IMR-90 (cell line): Measurements from ENCODE around the gene KDM8. TPM values are rescaled to one million over a fixed set of nuclear protein-coding genes. Genes with fewer than 3 reads are reported as not detected.

ENCODE experiments used
- ATAC-seq: fragments of 200-7000 bp; cut with Tn5 transposase; 2 replicates; pipeline ENCODE4 v1.9.1; 2020; ENCODE audit warnings: low read depth, mild to moderate bottlenecking, moderate library complexity
- BruUV-seq: library from RNA; stranded (reverse); fragments of 400-500 nt; replicated peaks from 2 replicates; lab custom pipeline; 2021; lab: Mats Ljungman, UMichigan
- CTCF ChIA-PET: fragments of 300-600 bp; formaldehyde crosslinking; extraction: SDS; loops from one replicate; lab custom pipeline; 2021; ENCODE audit warnings: antibody characterized with exemption; lab: Yijun Ruan, JAX
- POLR2A ChIA-PET: fragments of 300-600 bp; sonication (Branson Sonifier 250); formaldehyde crosslinking; loops from one replicate; lab custom pipeline; 2022; ENCODE audit warnings: antibody characterized with exemption; ENCODE audit not compliant: unreplicated experiment; lab: Charles Lee
- DNase-seq: peaks from one replicate; pipeline ENCODE4 v3.0.0; 2013
- H2AFZ ChIP-seq: replicated peaks from 2 replicates; pipeline ENCODE3; 2013; ENCODE audit warnings: low read length, mild to moderate bottlenecking; ENCODE audit not compliant: poor library complexity
- H2AK5ac ChIP-seq: 2 replicates; pipeline ENCODE4 v1.6.1; 2013; ENCODE audit warnings: low read depth, low read length, inconsistent platforms
- H2AK9ac ChIP-seq: replicated peaks from 2 replicates; pipeline ENCODE3; 2013; ENCODE audit warnings: mild to moderate bottlenecking, low read depth, low read length, moderate library complexity; ENCODE audit not compliant: poor library complexity
- H2BK120ac ChIP-seq: 2 replicates; pipeline ENCODE4 v1.6.1; 2013; ENCODE audit warnings: low read depth, low read length, inconsistent platforms
- H2BK15ac ChIP-seq: 3 replicates; pipeline ENCODE4 v1.6.1; 2013; ENCODE audit warnings: low read depth, low read length, inconsistent platforms
- H2BK20ac ChIP-seq: 2 replicates; pipeline ENCODE4 v1.6.1; 2013; ENCODE audit warnings: low read depth, mild to moderate bottlenecking, inconsistent platforms, low read length, moderate library complexity
- H2BK5ac ChIP-seq: 2 replicates; pipeline ENCODE4 v1.6.1; 2013; ENCODE audit warnings: mild to moderate bottlenecking, low read depth, low read length, inconsistent platforms; ENCODE audit not compliant: poor library complexity, severe bottlenecking
- H3K14ac ChIP-seq: replicated peaks from 2 replicates; pipeline ENCODE4 v1.6.1; 2013; ENCODE audit warnings: low read depth, low read length, inconsistent platforms
- H3K18ac ChIP-seq: 2 replicates; pipeline ENCODE4 v1.6.1; 2013; ENCODE audit warnings: low read depth, low read length, control low read depth
- H3K23ac ChIP-seq: 2 replicates; pipeline ENCODE4 v1.6.1; 2013; ENCODE audit warnings: low read depth, low read length, inconsistent platforms
- H3K27ac ChIP-seq: 2 replicates; pipeline ENCODE4 v1.5.1; 2013; ENCODE audit warnings: mild to moderate bottlenecking, control low read depth, low read length; ENCODE audit not compliant: insufficient read depth
- H3K27me3 ChIP-seq: 2 replicates; pipeline ENCODE4 v1.6.1; 2013; ENCODE audit warnings: low read length; ENCODE audit not compliant: control insufficient read depth, insufficient read depth
- H3K36me3 ChIP-seq: 2 replicates; pipeline ENCODE4 v1.6.1; 2013; ENCODE audit warnings: low read length, mixed read lengths; ENCODE audit not compliant: control insufficient read depth, insufficient read depth
- H3K4ac ChIP-seq: 2 replicates; pipeline ENCODE4 v1.6.1; 2013; ENCODE audit warnings: low read depth, low read length, inconsistent platforms
- H3K4me1 ChIP-seq: 2 replicates; pipeline ENCODE4 v1.6.1; 2013; ENCODE audit warnings: low read length, mixed read lengths; ENCODE audit not compliant: control insufficient read depth, insufficient read depth
- H3K4me2 ChIP-seq: 2 replicates; pipeline ENCODE4 v1.6.1; 2013; ENCODE audit warnings: low read depth, mild to moderate bottlenecking, control low read depth, low read length, moderate library complexity
- H3K4me3 ChIP-seq: 2 replicates; pipeline ENCODE4 v1.5.1; 2013; ENCODE audit warnings: low read depth, mild to moderate bottlenecking, control low read depth, low read length, moderate library complexity; ENCODE audit not compliant: insufficient read depth
- H3K56ac ChIP-seq: 2 replicates; pipeline ENCODE4 v1.6.1; 2013; ENCODE audit warnings: low read length, inconsistent platforms; ENCODE audit not compliant: insufficient read depth; ENCODE audit errors: extremely low read depth
- H3K79me1 ChIP-seq, 2 experiments: 2 replicates each; pipeline ENCODE4 v1.6.1; 2013; ENCODE audit warnings: low read length in 2 of 2, inconsistent platforms in 1 of 2, low read depth in 1 of 2
- H3K9ac ChIP-seq: 2 replicates; pipeline ENCODE4 v1.6.1; 2013; ENCODE audit warnings: low read depth, low read length, control low read depth
- H3K9me1 ChIP-seq: 2 replicates; pipeline ENCODE4 v1.6.1; 2013; ENCODE audit warnings: low read length, inconsistent platforms; ENCODE audit not compliant: insufficient read depth
- H3K9me3 ChIP-seq: 2 replicates; pipeline ENCODE4 v1.6.1; 2013; ENCODE audit warnings: low read length; ENCODE audit not compliant: control insufficient read depth, insufficient read depth
- H4K20me1 ChIP-seq: 2 replicates; pipeline ENCODE4 v1.6.1; 2013; ENCODE audit warnings: low read length, inconsistent platforms; ENCODE audit not compliant: insufficient read depth
- H4K5ac ChIP-seq: 2 replicates; pipeline ENCODE4 v1.6.1; 2013; ENCODE audit warnings: mild to moderate bottlenecking, low read depth, low read length, control low read depth
- H4K8ac ChIP-seq, 2 experiments: 2 replicates each; pipeline ENCODE4 v1.6.1; 2013; ENCODE audit warnings: low read depth in 2 of 2, low read length in 2 of 2, control low read depth in 1 of 2, inconsistent platforms in 1 of 2
- H4K91ac ChIP-seq: 2 replicates; pipeline ENCODE4 v1.6.1; 2013; ENCODE audit warnings: low read depth, low read length, inconsistent platforms; ENCODE audit not compliant: insufficient read depth
- CEBPB ChIP-seq: IDR thresholded peaks from 2 replicates; pipeline ENCODE4 v1.6.1; 2012; ENCODE audit warnings: low read depth, low read length, improper control_type of control experiment
- CHD1 ChIP-seq: IDR thresholded peaks from 2 replicates; pipeline ENCODE4 v1.6.1; 2012; ENCODE audit warnings: low read depth, low read length, improper control_type of control experiment
- CTCF ChIP-seq: conservative IDR thresholded peaks from 2 replicates; pipeline ENCODE4 v1.5.1; 2012; ENCODE audit warnings: mild to moderate bottlenecking, low read depth, low read length, improper control_type of control experiment
- ELK1 ChIP-seq: fragments of 150-350 bp; IDR thresholded peaks from 2 replicates; pipeline ENCODE4 v1.6.1; 2016; ENCODE audit warnings: low read depth, mild to moderate bottlenecking, low read length, moderate library complexity, borderline replicate concordance
- FOS ChIP-seq: fragments of 150-350 bp; IDR thresholded peaks from 2 replicates; pipeline ENCODE4 v1.6.1; 2016; ENCODE audit warnings: low read depth, low read length
- MAFK ChIP-seq: IDR thresholded peaks from 2 replicates; pipeline ENCODE4 v1.6.1; 2012; ENCODE audit warnings: low read depth, low read length, improper control_type of control experiment
- MAZ ChIP-seq: IDR thresholded peaks from 2 replicates; pipeline ENCODE4 v1.6.1; 2012; ENCODE audit warnings: low read depth, mild to moderate bottlenecking, low read length, improper control_type of control experiment, moderate library complexity, borderline replicate concordance
- MXI1 ChIP-seq: IDR thresholded peaks from 2 replicates; pipeline ENCODE4 v1.6.1; 2012; ENCODE audit warnings: low read depth, mild to moderate bottlenecking, low read length, moderate library complexity, borderline replicate concordance
- POLR2A ChIP-seq: IDR thresholded peaks from 2 replicates; pipeline ENCODE4 v1.6.1; 2012; ENCODE audit warnings: mild to moderate bottlenecking, low read depth, low read length
- RAD21 ChIP-seq: IDR thresholded peaks from 2 replicates; pipeline ENCODE4 v1.6.1; 2012; ENCODE audit warnings: low read length, improper control_type of control experiment
- RCOR1 ChIP-seq: IDR thresholded peaks from 2 replicates; pipeline ENCODE4 v1.6.1; 2012; ENCODE audit warnings: mild to moderate bottlenecking, low read length, improper control_type of control experiment; ENCODE audit not compliant: insufficient replicate concordance
- RFX5 ChIP-seq: IDR thresholded peaks from 2 replicates; pipeline ENCODE4 v1.8.0; 2012; ENCODE audit warnings: low read depth, mild to moderate bottlenecking, low read length, moderate library complexity
- USF2 ChIP-seq: fragments of 150-350 bp; IDR thresholded peaks from 2 replicates; pipeline ENCODE4 v1.6.1; 2017; ENCODE audit warnings: mild to moderate bottlenecking, antibody characterized with exemption, low read length, low read depth
- WGBS, 2 experiments: methylation state at CpG; one replicate each; pipeline versions ENCODE4 v1.1.5 to v1.1.7; 2013; ENCODE audit warnings: missing lambda C conversion rate in 2 of 2; ENCODE audit not compliant: insufficient read length in 1 of 2; ENCODE audit errors: extremely low coverage in 2 of 2; 5-methylcytosine and 5-hydroxymethylcytosine counted together
- dilution Hi-C: fragments of 300-500 bp; cut with HindIII; formaldehyde crosslinking; loops from one replicate; pipeline ENCODE4 v1.14.3; 2018; ENCODE audit warnings: low sequenced_read_pairs; ENCODE audit not compliant: unreplicated experiment
- in situ Hi-C: fragments of 300-500 bp; cut with MboI; formaldehyde crosslinking; loops from 3 replicates; pipeline ENCODE4 v1.14.3; 2019; ENCODE audit warnings: low sequenced_read_pairs, inconsistent platforms, mixed read lengths
- intact Hi-C: fragments of 100-400 bp; cut with micrococcal nuclease; formaldehyde crosslinking; loops from 2 replicates; pipeline ENCODE4 v1.10.0; 2022
- polyA plus RNA-seq, 3 experiments: library from polyadenylated mRNA; depleted of rRNA; stranded (reverse); fragments of >200 nt; gene quantifications; 2 replicates each; pipeline ENCODE4 v1.2.3, GENCODE V29; 2012; ENCODE audit warnings: low replicate concordance in 1 of 3
- total RNA-seq: library from RNA; depleted of rRNA; stranded (reverse); fragments of >200 nt; gene quantifications from 2 replicates; pipeline ENCODE4 v1.2.3, GENCODE V29; 2012

KDM8 gene
- total and polyA plus RNA-seq, 2 of the 4 experiments (the other 2 are of a cell fraction) = 3.2 to 3.8 TPM

GRCh38 chr16:27257271-27257670, 53.9 kb downstream of the KDM8 start:
- ATAC-seq (no peak), DNase-seq (no peak)
- no peaks in the 10 kb centered on the region for H3K9me3 ChIP-seq
- H3K4me3 ChIP-seq = no peak overlapping the region
- 93% methylated on average over 5 of the region's 14 CpGs; no CpG with 5 or more reads in 1 of the 2 experiments for WGBS, 2 experiments
- peak overlapping the region; percentile 80 for H2BK120ac ChIP-seq
- peak overlapping the region; percentile 79 for H3K4ac ChIP-seq
- peak overlapping the region; percentile 89 for H4K91ac ChIP-seq
- H3K23ac ChIP-seq = peak overlapping the region; percentile 71; the same call in 1 of the 2 replicates
- peak overlapping the region; percentile 87 for H2BK20ac ChIP-seq
- no peak overlapping the region for H2AK9ac ChIP-seq
- peak overlapping the region; percentile 32 to 82; a peak in 3 of 4 replicates for H4K8ac ChIP-seq
- peaks cover 12% of the 10 kb centered on the region for H3K36me3 ChIP-seq
- H3K18ac ChIP-seq = peak overlapping the region; percentile 76
- peak overlapping the region; percentile 97; the same call in 2 of the 3 replicates for H2BK15ac ChIP-seq
- H3K9me1 ChIP-seq = peaks cover 29% of the 10 kb centered on the region
- in situ Hi-C loops (no loop called here), dilution Hi-C loops (no loop called here), intact Hi-C loops (no loop called here)
- H3K56ac ChIP-seq = peak overlapping the region; percentile 24; the same call in 1 of the 2 replicates
- peak overlapping the region; percentile 58 for H3K27ac ChIP-seq
- H3K27me3 ChIP-seq = no peaks in the 10 kb centered on the region
- CTCF ChIA-PET = interaction anchor here (0.6 to 1.1 kb wide), 3 partner anchors 23 to 89 kb away, joined by 3 to 4 read pairs (median 3); no protein-coding TSS in a partner anchor
- peak overlapping the region; percentile 90 for H3K14ac ChIP-seq
- peaks cover 49 to 66% of the 10 kb centered on the region in 2 experiments for H3K79me1 ChIP-seq
- no peak overlapping the region for H2AFZ ChIP-seq
- no peak for TF ChIP-seq RAD21
- no peak for TF ChIP-seq MAFK
- no peak for TF ChIP-seq RCOR1
- no peak for TF ChIP-seq CHD1
- TF ChIP-seq MXI1 = no peak
- TF ChIP-seq POLR2A = no peak
- no peak for TF ChIP-seq USF2
- no peak for TF ChIP-seq FOS
- TF ChIP-seq CEBPB = no peak
- TF ChIP-seq ELK1 = no peak
- no peak for TF ChIP-seq RFX5
- TF ChIP-seq CTCF = no peak
- TF ChIP-seq MAZ = no peak
- no peak overlapping the region for H3K9ac ChIP-seq
- H3K4me1 ChIP-seq = peaks cover 30% of the 10 kb centered on the region
- POLR2A ChIA-PET = interaction anchor here (0.8 kb wide), 1 partner anchor 15 kb away, joined by 3 read pairs; no protein-coding TSS in a partner anchor
- H2BK5ac ChIP-seq = peak overlapping the region; percentile 93
- no peak overlapping the region for H3K4me2 ChIP-seq
- no TSS peak for BruUV-seq
- H4K5ac ChIP-seq = peak overlapping the region; percentile 78
- H4K20me1 ChIP-seq = no peaks in the 10 kb centered on the region
- H2AK5ac ChIP-seq = peak overlapping the region; percentile 97
